Trophoblast cell (in vitro differentiated cells and primary cell): ENCODE results near the gene PCARE.

Source experiments
- DNase-seq, 2 donors: peaks; one replicate each; pipeline ENCODE4 v3.0.0-alpha.2; 2016
- H2AFZ ChIP-seq: 2 replicates; pipeline ENCODE4 v1.6.1; 2013; ENCODE audit warnings: low read length, moderate library complexity, mild to moderate bottlenecking; ENCODE audit not compliant: insufficient read depth, poor library complexity
- H2AK5ac ChIP-seq: 2 replicates; pipeline ENCODE4 v1.6.1; 2013; ENCODE audit warnings: mild to moderate bottlenecking, low read length
- H2BK120ac ChIP-seq: 2 replicates; pipeline ENCODE4 v1.6.1; 2013; ENCODE audit warnings: low read length, mild to moderate bottlenecking, moderate library complexity; ENCODE audit not compliant: insufficient read depth, poor library complexity
- H2BK12ac ChIP-seq: 2 replicates; pipeline ENCODE4 v1.6.1; 2013; ENCODE audit warnings: mild to moderate bottlenecking, low read length, moderate library complexity
- H2BK5ac ChIP-seq: 2 replicates; pipeline ENCODE4 v1.6.1; 2013; ENCODE audit warnings: low read length, low read depth, moderate library complexity, mild to moderate bottlenecking; ENCODE audit not compliant: poor library complexity
- H3K14ac ChIP-seq: 2 replicates; pipeline ENCODE4 v1.6.1; 2013; ENCODE audit warnings: mild to moderate bottlenecking, low read length
- H3K18ac ChIP-seq: 2 replicates; pipeline ENCODE4 v1.6.1; 2013; ENCODE audit warnings: mild to moderate bottlenecking, low read length
- H3K23ac ChIP-seq: 2 replicates; pipeline ENCODE4 v1.6.1; 2013; ENCODE audit warnings: low read length
- H3K27ac ChIP-seq: 2 replicates; pipeline ENCODE4 v1.5.1; 2013; ENCODE audit warnings: low read depth, mild to moderate bottlenecking, inconsistent platforms, low read length, moderate library complexity
- H3K27me3 ChIP-seq: 2 replicates; pipeline ENCODE4 v1.6.1; 2013; ENCODE audit warnings: inconsistent platforms, mild to moderate bottlenecking, low read length, moderate library complexity; ENCODE audit not compliant: insufficient read depth
- H3K36me3 ChIP-seq, 2 experiments: 1 replicate in 1 of 2; 2 replicates in 1 of 2; pipeline ENCODE4 v1.6.1; 2013; ENCODE audit warnings: low read length in 2 of 2, mild to moderate bottlenecking in 2 of 2, moderate library complexity in 1 of 2; ENCODE audit not compliant: insufficient read depth in 2 of 2, control insufficient read depth in 1 of 2
- H3K4ac ChIP-seq: 2 replicates; pipeline ENCODE4 v1.6.1; 2013; ENCODE audit warnings: low read depth, mild to moderate bottlenecking, low read length, moderate library complexity
- H3K4me1 ChIP-seq, 2 experiments: 1 replicate in 1 of 2; 2 replicates in 1 of 2; pipeline ENCODE4 v1.6.1; 2013; ENCODE audit warnings: low read length in 2 of 2, mild to moderate bottlenecking in 2 of 2, moderate library complexity in 1 of 2; ENCODE audit not compliant: insufficient read depth in 2 of 2, control insufficient read depth in 1 of 2
- H3K4me2 ChIP-seq: 2 replicates; pipeline ENCODE4 v1.6.1; 2013; ENCODE audit warnings: inconsistent platforms, mild to moderate bottlenecking, low read length, moderate library complexity
- H3K4me3 ChIP-seq: 2 replicates; pipeline ENCODE4 v1.5.1; 2013; ENCODE audit warnings: mild to moderate bottlenecking, low read depth, low read length, inconsistent platforms
- H3K79me1 ChIP-seq: one replicate; pipeline ENCODE4 v1.6.1; 2013; ENCODE audit warnings: low read length
- H3K79me2 ChIP-seq: 2 replicates; pipeline ENCODE4 v1.6.1; 2013; ENCODE audit warnings: low read length, mild to moderate bottlenecking; ENCODE audit not compliant: control insufficient read depth, insufficient read depth, poor library complexity
- H3K9ac ChIP-seq: 2 replicates; pipeline ENCODE4 v1.6.1; 2013; ENCODE audit warnings: mild to moderate bottlenecking, low read length
- H3K9me3 ChIP-seq: 2 replicates; pipeline ENCODE4 v1.6.1; 2013; ENCODE audit warnings: low read depth, mild to moderate bottlenecking, control low read depth, inconsistent platforms, low read length; ENCODE audit not compliant: insufficient read depth
- H4K12ac ChIP-seq: 2 replicates; pipeline ENCODE4 v1.6.1; 2013; ENCODE audit warnings: low read depth, mild to moderate bottlenecking, low read length, moderate library complexity
- H4K8ac ChIP-seq: 2 replicates; pipeline ENCODE4 v1.6.1; 2013; ENCODE audit warnings: low read depth, mild to moderate bottlenecking, low read length, moderate library complexity
- H4K91ac ChIP-seq: one replicate; pipeline ENCODE4 v1.6.1; 2013; ENCODE audit warnings: low read depth, mild to moderate bottlenecking, low read length, moderate library complexity
- WGBS: extraction: QIAGEN DNeasy Blood & Tissue Kit; methylation state at CpG from one replicate; pipeline ENCODE4 v1.1.7; 2013; ENCODE audit warnings: missing lambda C conversion rate; ENCODE audit not compliant: insufficient read length, insufficient coverage; ENCODE audit errors: extremely low coverage; 5-methylcytosine and 5-hydroxymethylcytosine counted together

The PCARE gene

GRCh38 chr2:29033172-29033571 lies 41.2 kb downstream of the PCARE start:
- no CpG with 5 or more reads among the region's 2 CpGs for WGBS
- peak; percentile 81 to 94 for DNase-seq

DNA sequence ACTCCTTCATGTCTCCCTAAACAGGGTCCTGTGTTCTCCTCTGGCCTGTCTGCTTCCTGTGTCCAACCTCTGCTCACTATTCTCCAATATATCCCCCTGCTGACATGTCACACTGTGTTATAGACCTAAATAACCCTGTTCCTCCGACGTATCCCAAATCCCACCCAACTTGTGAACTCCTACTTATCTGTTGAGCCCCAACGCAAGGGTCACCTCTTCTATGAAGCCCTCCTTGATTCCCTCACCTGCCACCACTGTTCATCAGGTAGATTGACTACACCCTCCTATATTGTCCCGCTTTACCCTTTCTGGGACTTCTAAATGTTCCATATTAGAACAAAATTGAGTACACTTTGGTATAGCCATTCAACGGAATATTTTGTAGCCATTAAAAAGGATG lies 42.1 kb downstream of the PCARE start:
- Histone ChIP-seq H2AFZ (no peak overlapping the region), H4K91ac (no peak overlapping the region), H3K23ac (no peak overlapping the region), H3K4me2 (no peak overlapping the region), H3K18ac (no peak overlapping the region), H3K9me3 (peaks cover 2% of the 10 kb centered on the region), H2BK120ac (no peak overlapping the region), H3K4ac (no peak overlapping the region), H3K36me3 (no peaks in the 10 kb centered on the region), H2BK12ac (no peak overlapping the region), H3K9ac (no peak overlapping the region), H3K14ac (no peak overlapping the region), H3K27me3 (no peaks in the 10 kb centered on the region), H3K4me3 (no peak overlapping the region), H2BK5ac (no peak overlapping the region), H3K79me1 (peaks cover 2% of the 10 kb centered on the region), H3K79me2 (no peaks in the 10 kb centered on the region), H3K4me1 (peaks cover 7 to 9% of the 10 kb centered on the region in 2 experiments), H3K27ac (no peak overlapping the region), H4K12ac (no peak overlapping the region), H2AK5ac (no peak overlapping the region), H4K8ac (no peak overlapping the region)
- no peak for DNase-seq
- no CpG with 5 or more reads among the region's 5 CpGs for WGBS

More at GRCh38 chr2:29033172-29033571, 41.2 kb downstream of the PCARE start:
- H3K9ac ChIP-seq, result no peak overlapping the region
- H2BK5ac ChIP-seq, result no peak overlapping the region
- peak overlapping the region; percentile 10 for H2BK12ac ChIP-seq
- peaks cover 2% of the 10 kb centered on the region for H3K79me1 ChIP-seq
- peaks cover 7 to 9% of the 10 kb centered on the region in 2 experiments for H3K4me1 ChIP-seq
- H3K79me2 ChIP-seq, result no peaks in the 10 kb centered on the region
- no peak overlapping the region for H2AK5ac ChIP-seq
- no peak overlapping the region for H4K91ac ChIP-seq
- H2AFZ ChIP-seq, result no peak overlapping the region
- no peaks in the 10 kb centered on the region for H3K27me3 ChIP-seq
- H3K18ac ChIP-seq, result no peak overlapping the region
- no peak overlapping the region for H3K27ac ChIP-seq
- H3K23ac ChIP-seq, result no peak overlapping the region
- H2BK120ac ChIP-seq, result no peak overlapping the region
- H3K4ac ChIP-seq, result no peak overlapping the region
- no peak overlapping the region for H3K4me3 ChIP-seq
- no peak overlapping the region for H3K4me2 ChIP-seq
- H3K36me3 ChIP-seq, result no peaks in the 10 kb centered on the region
- peaks cover 2% of the 10 kb centered on the region for H3K9me3 ChIP-seq
- no peak overlapping the region for H3K14ac ChIP-seq
- H4K12ac ChIP-seq, result no peak overlapping the region
- no peak overlapping the region for H4K8ac ChIP-seq

GRCh38 chr2:29031046-29031445 lies 43.3 kb downstream of the PCARE start:
- H2BK12ac ChIP-seq, result no peak overlapping the region
- H2BK5ac ChIP-seq, result no peak overlapping the region
- no peaks in the 10 kb centered on the region for H3K27me3 ChIP-seq
- no peak overlapping the region for H4K8ac ChIP-seq
- no peak overlapping the region for H2BK120ac ChIP-seq
- no peak for DNase-seq
- no peak overlapping the region for H3K4me2 ChIP-seq
- H2AK5ac ChIP-seq, result no peak overlapping the region
- H3K14ac ChIP-seq, result no peak overlapping the region
- H3K36me3 ChIP-seq, result no peaks in the 10 kb centered on the region
- H3K4me3 ChIP-seq, result no peak overlapping the region
- no peak overlapping the region for H3K9ac ChIP-seq
- no peak overlapping the region for H3K23ac ChIP-seq
- no peak overlapping the region for H2AFZ ChIP-seq
- H3K27ac ChIP-seq, result no peak overlapping the region
- no peak overlapping the region for H3K4ac ChIP-seq
- no peak overlapping the region for H4K12ac ChIP-seq
- H4K91ac ChIP-seq, result no peak overlapping the region
- no peaks in the 10 kb centered on the region for H3K79me2 ChIP-seq
- peaks cover 7 to 9% of the 10 kb centered on the region in 2 experiments for H3K4me1 ChIP-seq
- H3K18ac ChIP-seq, result no peak overlapping the region
- peaks cover 2% of the 10 kb centered on the region for H3K9me3 ChIP-seq
- H3K79me1 ChIP-seq, result peaks cover 2% of the 10 kb centered on the region

- no peak overlapping the region for H3K14ac ChIP-seq
- no CpG with 5 or more reads among the region's 3 CpGs for WGBS
- no peaks in the 10 kb centered on the region for H3K9me3 ChIP-seq
- no peak overlapping the region for H2BK5ac ChIP-seq
- H3K23ac ChIP-seq, result no peak overlapping the region
- H4K8ac ChIP-seq, result no peak overlapping the region
- H2AFZ ChIP-seq, result no peak overlapping the region
- no peaks in the 10 kb centered on the region for H3K79me2 ChIP-seq
- no peak overlapping the region for H4K91ac ChIP-seq
- H3K4me1 ChIP-seq, result no peaks in the 10 kb centered on the region
- peak in 1 of 2 donors; percentile 20 for DNase-seq
- H2BK12ac ChIP-seq, result no peak overlapping the region
- no peak overlapping the region for H2BK120ac ChIP-seq
- no peak overlapping the region for H3K27ac ChIP-seq
- H3K4ac ChIP-seq, result no peak overlapping the region
- no peak overlapping the region for H3K9ac ChIP-seq
- H3K27me3 ChIP-seq, result no peaks in the 10 kb centered on the region
- H3K79me1 ChIP-seq, result no peaks in the 10 kb centered on the region
- H3K18ac ChIP-seq, result no peak overlapping the region
- H4K12ac ChIP-seq, result no peak overlapping the region
- no peak overlapping the region for H3K4me3 ChIP-seq
- no peak overlapping the region for H3K4me2 ChIP-seq
- no peak overlapping the region for H2AK5ac ChIP-seq
- no peaks in the 10 kb centered on the region for H3K36me3 ChIP-seq
Measured at GRCh38 chr2:29025711-29026110, 48.6 kb downstream of the PCARE start.
